ENCODE data around the gene CDH13.

CDH13 gene

DNA sequence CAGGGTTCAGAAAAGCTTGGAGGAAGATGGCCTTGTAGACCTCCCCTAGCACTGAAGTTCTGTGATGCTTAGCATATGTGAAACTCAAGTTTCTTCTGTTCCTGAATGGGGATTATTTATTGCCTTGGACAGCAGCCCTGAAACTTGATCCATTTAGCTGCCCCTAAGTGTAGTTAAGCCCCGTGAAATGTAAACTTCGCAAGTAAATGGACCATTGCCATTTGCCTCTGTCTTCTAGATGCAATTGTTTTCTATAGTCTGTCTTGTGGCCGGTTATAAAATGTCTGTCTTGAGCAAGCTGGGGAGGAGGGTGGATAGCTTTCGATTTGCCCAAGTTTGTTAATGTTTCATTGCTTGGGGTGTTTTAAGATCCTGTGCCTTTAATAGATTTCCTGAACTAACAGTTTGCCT is 261.8 kb downstream of the CDH13 start:
- Histone ChIP-seq H3K4ac (ENCODE audit: low read depth in 1 of 2, low read length in 2 of 2) (no peak overlapping the region), H2BK12ac (ENCODE audit: low read length in 2 of 2) (peak overlapping the region in 1 of 2 experiments; percentile 69), H3K27me3 (ENCODE audit: control insufficient read depth in 1 of 2, insufficient read depth in 1 of 2, low read length in 2 of 2) (no peaks in the 10 kb centered on the region), H3K9me3 (ENCODE audit: control insufficient read depth, low read length) (no peaks in the 10 kb centered on the region), H2BK5ac (ENCODE audit: low read depth, low read length, poor library complexity, severe bottlenecking) (no peak overlapping the region), H2AFZ (ENCODE audit: low read depth, low read length) (no peak overlapping the region), H3K14ac (ENCODE audit: low read length in 2 of 2) (no peak overlapping the region), H3K9ac (ENCODE audit: low read length) (no peak overlapping the region), H3K27ac (ENCODE audit: low read length, poor library complexity, severe bottlenecking) (no peak overlapping the region), H3K18ac (ENCODE audit: low read depth in 1 of 2, low read length in 2 of 2) (no peak overlapping the region), H2BK120ac (ENCODE audit: low read depth, low read length) (peak overlapping the region; percentile 69), H3K79me1 (replicated peaks; ENCODE audit: low read length, poor library complexity, severe bottlenecking) (peaks cover 9% of the 10 kb centered on the region), H4K8ac (ENCODE audit: low read length) (no peak overlapping the region), H3K4me3 (ENCODE audit: insufficient read depth in 1 of 2, low read depth in 1 of 2, low read length in 2 of 2) (no peak overlapping the region), H3K36me3 (ENCODE audit: control insufficient read depth in 1 of 2, insufficient read depth in 2 of 2, low read depth in 1 of 2, low read length in 2 of 2) (no peaks in the 10 kb centered on the region), H3K4me1 (ENCODE audit: control insufficient read depth, insufficient read depth, low read depth, low read length) (peaks cover 2% of the 10 kb centered on the region), H2BK15ac (ENCODE audit: low read depth, poor library complexity, severe bottlenecking) (no peak overlapping the region), H3K4me2 (ENCODE audit: low read length, poor library complexity, severe bottlenecking) (no peak overlapping the region), H2AK5ac (ENCODE audit: low read length, severe bottlenecking) (no peak overlapping the region), H4K91ac (ENCODE audit: low read length) (no peak overlapping the region), H3K23ac (ENCODE audit: low read length in 2 of 2) (no peak overlapping the region)
- DNase-seq = peak; percentile 91
- WGBS = 4% methylated on average over 4 of the region's 4 CpGs

DNA sequence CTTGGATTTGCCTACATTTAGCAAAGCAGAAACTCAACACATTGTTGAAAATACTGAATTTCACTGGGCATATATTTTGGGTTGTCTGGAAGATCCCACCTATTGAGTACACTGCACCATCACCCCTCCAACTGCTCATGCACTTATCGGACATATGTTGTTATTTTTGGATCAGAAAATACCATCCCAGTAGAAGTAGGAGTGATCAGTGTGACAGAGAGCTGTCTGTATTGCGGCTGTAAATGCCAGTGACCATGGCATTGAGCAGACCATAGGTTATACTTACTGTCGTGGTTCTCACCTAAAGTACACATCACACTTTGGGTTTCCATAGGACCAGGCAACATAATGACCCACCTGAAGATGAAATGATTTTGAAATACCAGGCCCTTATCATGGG is 264.7 kb downstream of the CDH13 start:
- H4K8ac ChIP-seq (ENCODE audit: low read length) = no peak overlapping the region
- H2BK15ac ChIP-seq (ENCODE audit: low read depth, poor library complexity, severe bottlenecking) = no peak overlapping the region
- no peak overlapping the region for H3K4me2 ChIP-seq (ENCODE audit: low read length, poor library complexity, severe bottlenecking)
- no peak overlapping the region for H3K14ac ChIP-seq (ENCODE audit: low read length in 2 of 2)
- no peak overlapping the region for H2BK12ac ChIP-seq (ENCODE audit: low read length in 2 of 2)
- H3K9ac ChIP-seq (ENCODE audit: low read length) = no peak overlapping the region
- H4K91ac ChIP-seq (ENCODE audit: low read length) = no peak overlapping the region
- H3K18ac ChIP-seq (ENCODE audit: low read depth in 1 of 2, low read length in 2 of 2) = no peak overlapping the region
- H3K9me3 ChIP-seq (ENCODE audit: control insufficient read depth, low read length) = no peaks in the 10 kb centered on the region
- no peak overlapping the region for H3K4ac ChIP-seq (ENCODE audit: low read depth in 1 of 2, low read length in 2 of 2)
- no peak overlapping the region for H2AK5ac ChIP-seq (ENCODE audit: low read length, severe bottlenecking)
- H3K23ac ChIP-seq (ENCODE audit: low read length in 2 of 2) = no peak overlapping the region
- no peak overlapping the region for H2BK5ac ChIP-seq (ENCODE audit: low read depth, low read length, poor library complexity, severe bottlenecking)
- H3K4me1 ChIP-seq (ENCODE audit: control insufficient read depth, insufficient read depth, low read depth, low read length) = peaks cover 2% of the 10 kb centered on the region
- H2AFZ ChIP-seq (ENCODE audit: low read depth, low read length) = no peak overlapping the region
- no peak overlapping the region for H3K27ac ChIP-seq (ENCODE audit: low read length, poor library complexity, severe bottlenecking)
- no peak overlapping the region for H3K4me3 ChIP-seq (ENCODE audit: insufficient read depth in 1 of 2, low read depth in 1 of 2, low read length in 2 of 2)
- H3K36me3 ChIP-seq (ENCODE audit: control insufficient read depth in 1 of 2, insufficient read depth in 2 of 2, low read depth in 1 of 2, low read length in 2 of 2) = no peaks in the 10 kb centered on the region
- H2BK120ac ChIP-seq (ENCODE audit: low read depth, low read length) = no peak overlapping the region
- H3K79me1 ChIP-seq (replicated peaks; ENCODE audit: low read length, poor library complexity, severe bottlenecking) = peaks cover 7% of the 10 kb centered on the region
- 100% methylated on average over 2 of the region's 3 CpGs for WGBS
- no peaks in the 10 kb centered on the region for H3K27me3 ChIP-seq (ENCODE audit: control insufficient read depth in 1 of 2, insufficient read depth in 1 of 2, low read length in 2 of 2)
- DNase-seq = no peak

DNA sequence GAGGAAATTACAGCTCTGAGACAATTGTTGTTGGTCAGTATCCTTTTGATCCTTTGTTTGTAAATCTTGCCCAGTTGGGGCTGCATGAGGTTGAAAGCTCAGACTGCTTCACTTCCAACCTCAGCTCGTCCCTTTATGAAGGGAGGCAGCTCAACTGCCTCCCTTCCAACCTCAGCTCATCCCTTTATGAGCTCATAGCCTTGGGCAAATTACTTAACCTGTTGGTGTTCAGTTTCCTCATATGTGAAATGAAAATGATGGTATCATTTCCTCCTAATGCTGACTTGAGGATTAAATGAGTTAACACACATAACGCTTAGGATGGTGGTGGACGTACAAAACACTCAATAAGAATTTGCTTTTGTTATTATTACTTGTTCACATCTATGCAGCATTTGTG is 265.1 kb downstream of the CDH13 start:
- H2AFZ ChIP-seq (ENCODE audit: low read depth, low read length) = no peak overlapping the region
- no peak for DNase-seq
- no peak overlapping the region for H3K23ac ChIP-seq (ENCODE audit: low read length in 2 of 2)
- no peaks in the 10 kb centered on the region for H3K36me3 ChIP-seq (ENCODE audit: control insufficient read depth in 1 of 2, insufficient read depth in 2 of 2, low read depth in 1 of 2, low read length in 2 of 2)
- H4K91ac ChIP-seq (ENCODE audit: low read length) = no peak overlapping the region
- H4K8ac ChIP-seq (ENCODE audit: low read length) = no peak overlapping the region
- no peak overlapping the region for H2AK5ac ChIP-seq (ENCODE audit: low read length, severe bottlenecking)
- no peak overlapping the region for H2BK15ac ChIP-seq (ENCODE audit: low read depth, poor library complexity, severe bottlenecking)
- H3K4me3 ChIP-seq (ENCODE audit: insufficient read depth in 1 of 2, low read depth in 1 of 2, low read length in 2 of 2) = no peak overlapping the region
- no peak overlapping the region for H2BK120ac ChIP-seq (ENCODE audit: low read depth, low read length)
- no peaks in the 10 kb centered on the region for H3K9me3 ChIP-seq (ENCODE audit: control insufficient read depth, low read length)
- H3K79me1 ChIP-seq (replicated peaks; ENCODE audit: low read length, poor library complexity, severe bottlenecking) = peaks cover 7% of the 10 kb centered on the region
- no peak overlapping the region for H2BK12ac ChIP-seq (ENCODE audit: low read length in 2 of 2)
- no peaks in the 10 kb centered on the region for H3K27me3 ChIP-seq (ENCODE audit: control insufficient read depth in 1 of 2, insufficient read depth in 1 of 2, low read length in 2 of 2)
- WGBS = 97% methylated on average over 3 of the region's 3 CpGs
- no peak overlapping the region for H3K18ac ChIP-seq (ENCODE audit: low read depth in 1 of 2, low read length in 2 of 2)
- no peak overlapping the region for H3K4ac ChIP-seq (ENCODE audit: low read depth in 1 of 2, low read length in 2 of 2)
- H3K4me1 ChIP-seq (ENCODE audit: control insufficient read depth, insufficient read depth, low read depth, low read length) = peaks cover 2% of the 10 kb centered on the region
- no peak overlapping the region for H3K4me2 ChIP-seq (ENCODE audit: low read length, poor library complexity, severe bottlenecking)
- no peak overlapping the region for H3K9ac ChIP-seq (ENCODE audit: low read length)
- no peak overlapping the region for H3K27ac ChIP-seq (ENCODE audit: low read length, poor library complexity, severe bottlenecking)
- no peak overlapping the region for H3K14ac ChIP-seq (ENCODE audit: low read length in 2 of 2)
- no peak overlapping the region for H2BK5ac ChIP-seq (ENCODE audit: low read depth, low read length, poor library complexity, severe bottlenecking)

DNA sequence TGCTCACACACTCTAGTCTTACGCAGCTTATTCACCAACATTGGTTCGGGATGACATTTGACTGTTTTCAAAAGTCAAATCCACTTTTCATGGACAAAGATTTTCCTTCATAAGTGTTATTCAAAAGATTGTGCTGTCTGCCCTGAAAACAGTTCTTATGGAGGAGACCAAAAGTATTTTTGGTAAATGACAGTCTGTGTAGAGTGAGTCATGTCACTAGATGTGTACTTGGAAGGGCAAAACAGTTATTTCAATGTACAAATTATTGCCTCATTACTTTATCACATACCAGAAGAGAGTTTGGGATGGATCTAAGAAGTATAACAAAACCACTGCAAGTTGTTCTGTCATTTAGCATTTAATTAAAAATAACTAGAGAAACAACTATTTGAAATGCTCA is 265.6 kb downstream of the CDH13 start:
- Histone ChIP-seq H3K4me2 (ENCODE audit: low read length, poor library complexity, severe bottlenecking) (no peak overlapping the region), H4K8ac (ENCODE audit: low read length) (no peak overlapping the region), H3K27me3 (ENCODE audit: control insufficient read depth in 1 of 2, insufficient read depth in 1 of 2, low read length in 2 of 2) (no peaks in the 10 kb centered on the region), H3K4me1 (ENCODE audit: control insufficient read depth, insufficient read depth, low read depth, low read length) (peaks cover 2% of the 10 kb centered on the region), H3K4ac (ENCODE audit: low read depth in 1 of 2, low read length in 2 of 2) (no peak overlapping the region), H3K9ac (ENCODE audit: low read length) (no peak overlapping the region), H3K14ac (ENCODE audit: low read length in 2 of 2) (no peak overlapping the region), H3K4me3 (ENCODE audit: insufficient read depth in 1 of 2, low read depth in 1 of 2, low read length in 2 of 2) (no peak overlapping the region), H2AK5ac (ENCODE audit: low read length, severe bottlenecking) (no peak overlapping the region), H3K23ac (ENCODE audit: low read length in 2 of 2) (no peak overlapping the region), H2BK5ac (ENCODE audit: low read depth, low read length, poor library complexity, severe bottlenecking) (no peak overlapping the region), H3K79me1 (replicated peaks; ENCODE audit: low read length, poor library complexity, severe bottlenecking) (peaks cover 7% of the 10 kb centered on the region), H2BK15ac (ENCODE audit: low read depth, poor library complexity, severe bottlenecking) (no peak overlapping the region), H2BK120ac (ENCODE audit: low read depth, low read length) (no peak overlapping the region), H3K36me3 (ENCODE audit: control insufficient read depth in 1 of 2, insufficient read depth in 2 of 2, low read depth in 1 of 2, low read length in 2 of 2) (no peaks in the 10 kb centered on the region), H3K27ac (ENCODE audit: low read length, poor library complexity, severe bottlenecking) (no peak overlapping the region), H2BK12ac (ENCODE audit: low read length in 2 of 2) (no peak overlapping the region), H3K18ac (ENCODE audit: low read depth in 1 of 2, low read length in 2 of 2) (no peak overlapping the region), H4K91ac (ENCODE audit: low read length) (no peak overlapping the region), H3K9me3 (ENCODE audit: control insufficient read depth, low read length) (no peaks in the 10 kb centered on the region), H2AFZ (ENCODE audit: low read depth, low read length) (no peak overlapping the region)
- peak; percentile 21 for DNase-seq
- WGBS = 100% methylated on average over 2 of the region's 2 CpGs
